NCI-H345 treated with DMSO at 0.1 percent for 48 hours (cell line): ENCODE data around the gene NCOA3.

ENCODE experiments used
- DNase-seq: peaks from one replicate; lab custom pipeline; 2025; ENCODE audit not compliant: unreplicated experiment; lab: John Stamatoyannopoulos, UW

NCOA3 gene

DNA sequence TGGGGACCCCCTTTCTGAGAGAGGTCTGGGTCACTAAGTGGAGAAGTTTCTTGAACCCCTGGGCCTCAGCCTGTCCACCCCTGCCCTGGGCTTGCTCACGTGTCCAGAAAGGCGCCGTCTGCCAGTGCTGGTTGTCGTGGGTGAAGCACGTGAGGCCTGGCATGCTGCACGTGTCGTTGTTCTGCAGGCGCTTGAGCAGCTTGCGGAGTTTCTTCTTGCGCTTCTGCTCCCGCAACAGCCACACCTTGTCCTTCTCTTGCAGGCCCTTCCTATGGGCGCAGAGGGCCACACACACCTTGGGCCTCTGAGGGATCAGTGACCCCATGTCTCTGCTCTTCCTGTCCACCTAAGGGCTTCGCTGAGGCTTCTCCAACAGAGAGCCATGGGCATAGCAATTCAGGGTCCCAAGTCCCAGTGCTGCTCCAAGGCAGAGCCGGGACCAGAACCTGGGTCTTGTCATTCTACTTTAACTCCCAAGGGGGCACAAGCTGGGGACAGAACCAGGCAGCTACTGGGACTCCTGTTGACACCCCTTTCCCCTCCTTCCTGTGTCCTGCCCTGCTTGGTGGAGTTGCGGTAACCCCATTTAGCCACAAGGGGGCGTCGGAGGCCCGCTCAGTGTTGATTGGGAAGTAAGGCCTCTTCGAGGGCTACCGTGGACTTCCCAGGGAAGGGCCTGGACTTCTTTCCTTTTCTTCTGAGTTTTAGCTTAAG lies 161.8 kb downstream of the NCOA3 start:
- DNase-seq: peak; percentile 41

DNA sequence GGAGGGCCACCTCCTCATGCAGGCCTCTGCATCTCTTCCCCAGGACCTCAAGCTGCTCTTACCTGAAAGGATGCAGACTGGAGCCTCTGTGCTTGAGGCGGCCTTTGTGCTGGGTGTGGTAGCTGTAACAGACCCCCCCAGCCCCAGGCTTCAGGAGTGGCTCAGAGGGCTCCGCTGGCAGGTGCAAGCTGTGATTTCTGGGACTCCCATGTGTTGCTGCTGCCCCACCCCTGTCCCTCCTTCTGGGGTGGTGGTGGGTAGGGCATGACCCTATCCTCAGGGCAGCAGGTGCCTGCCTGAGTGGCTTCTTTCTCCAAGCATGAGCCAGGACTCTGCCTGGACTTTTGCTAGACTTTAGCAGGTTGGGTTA lies 162.4 kb downstream of the NCOA3 start:
- DNase-seq: no peak

DNA sequence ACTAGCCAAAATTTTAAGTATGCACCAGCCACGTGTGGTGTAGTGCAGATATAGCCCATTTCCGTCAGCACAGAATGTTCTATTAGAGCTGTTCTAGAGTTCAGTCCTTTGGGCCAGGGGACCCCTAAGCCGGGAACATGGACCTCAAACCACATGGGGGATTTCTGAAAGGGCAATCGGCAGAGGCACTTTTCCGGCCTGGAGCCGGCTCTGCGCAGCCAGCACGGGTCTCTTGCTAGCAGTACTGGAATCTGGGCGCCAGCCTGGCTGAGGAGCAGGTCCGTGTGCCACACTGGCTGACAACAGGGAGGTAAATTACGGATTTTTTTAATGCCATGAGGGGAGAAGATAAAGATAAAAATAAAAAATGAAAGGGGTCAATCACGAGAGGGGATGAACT lies 163.1 kb downstream of the NCOA3 start:
- no peak for DNase-seq

DNA sequence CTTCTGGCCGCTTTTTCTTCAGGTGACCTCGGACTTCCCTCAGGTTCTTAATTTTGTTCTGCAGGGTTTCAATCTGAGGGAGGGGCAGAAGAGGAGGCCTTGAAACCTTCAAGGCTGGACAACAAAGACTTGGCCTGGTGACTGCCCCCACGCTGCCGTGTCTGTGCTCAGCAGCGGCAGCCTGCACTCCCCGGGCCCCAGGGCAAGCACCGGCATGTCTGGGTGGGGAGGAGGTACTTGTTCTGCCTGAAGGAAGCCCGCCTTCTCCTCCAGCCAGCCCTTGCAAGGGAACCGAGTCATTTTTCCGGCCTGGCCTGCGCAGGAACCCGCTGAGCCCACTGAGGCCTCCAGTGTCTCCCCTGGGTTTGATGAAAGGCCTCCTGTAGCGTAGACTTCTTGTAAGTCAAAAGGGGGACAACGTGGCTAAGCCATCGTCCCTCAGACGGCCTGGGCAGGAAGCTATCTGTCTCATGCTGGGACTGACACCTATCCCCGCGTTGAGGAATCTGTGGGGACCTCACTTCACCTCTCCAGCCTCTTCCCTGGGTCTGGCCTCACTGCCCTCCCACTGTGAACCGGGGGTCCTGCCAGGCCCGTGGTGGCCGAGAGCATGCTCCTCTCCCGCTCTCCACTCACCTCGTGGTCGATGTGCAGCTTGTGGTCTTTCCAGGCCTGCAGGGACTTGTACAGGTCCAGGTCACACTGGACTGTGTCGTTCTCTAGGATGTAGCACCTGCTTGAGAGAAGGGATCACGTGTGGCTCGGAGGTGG lies 163.7 kb downstream of the NCOA3 start:
- DNase-seq: no peak

DNA sequence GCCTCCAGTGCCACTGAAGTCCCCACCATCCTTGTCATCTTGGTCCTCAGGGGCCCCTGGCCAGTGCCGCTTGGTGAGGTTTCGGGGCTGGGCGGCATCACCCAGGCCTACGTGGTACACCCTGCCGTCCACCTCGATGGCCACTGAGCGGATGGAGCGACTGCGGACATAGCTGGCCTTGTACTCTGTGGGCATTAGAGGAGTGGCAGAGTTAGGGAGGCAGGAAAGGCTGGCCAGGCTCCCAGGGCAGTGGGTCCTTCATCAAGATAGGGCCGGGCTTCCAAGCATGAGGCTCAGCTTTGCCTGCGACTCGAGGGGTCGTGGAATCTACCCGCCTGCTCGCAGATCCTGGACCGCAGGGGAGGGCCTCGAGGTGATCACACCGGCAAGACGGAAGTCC lies 164.6 kb downstream of the NCOA3 start:
- DNase-seq: no peak

DNA sequence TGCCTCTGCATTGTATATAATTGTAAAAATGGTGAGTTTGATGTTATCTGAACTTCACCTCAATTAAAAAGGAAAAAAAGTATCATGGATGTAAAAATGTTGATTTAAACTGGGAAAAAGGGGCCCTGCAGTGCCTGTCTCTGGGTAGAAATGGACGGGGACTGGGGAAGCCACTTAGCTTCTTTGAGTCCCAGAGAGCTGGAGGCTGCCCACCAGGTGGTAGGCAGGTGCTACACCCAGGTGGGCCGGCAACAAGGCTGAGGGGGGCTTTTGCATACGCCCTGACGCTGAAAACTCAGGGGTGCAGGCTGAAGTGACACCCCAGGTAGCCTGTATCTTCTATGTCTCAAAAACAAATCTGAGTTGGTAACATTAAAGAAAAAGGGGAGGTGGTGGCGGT lies 165.4 kb downstream of the NCOA3 start:
- no peak for DNase-seq

DNA sequence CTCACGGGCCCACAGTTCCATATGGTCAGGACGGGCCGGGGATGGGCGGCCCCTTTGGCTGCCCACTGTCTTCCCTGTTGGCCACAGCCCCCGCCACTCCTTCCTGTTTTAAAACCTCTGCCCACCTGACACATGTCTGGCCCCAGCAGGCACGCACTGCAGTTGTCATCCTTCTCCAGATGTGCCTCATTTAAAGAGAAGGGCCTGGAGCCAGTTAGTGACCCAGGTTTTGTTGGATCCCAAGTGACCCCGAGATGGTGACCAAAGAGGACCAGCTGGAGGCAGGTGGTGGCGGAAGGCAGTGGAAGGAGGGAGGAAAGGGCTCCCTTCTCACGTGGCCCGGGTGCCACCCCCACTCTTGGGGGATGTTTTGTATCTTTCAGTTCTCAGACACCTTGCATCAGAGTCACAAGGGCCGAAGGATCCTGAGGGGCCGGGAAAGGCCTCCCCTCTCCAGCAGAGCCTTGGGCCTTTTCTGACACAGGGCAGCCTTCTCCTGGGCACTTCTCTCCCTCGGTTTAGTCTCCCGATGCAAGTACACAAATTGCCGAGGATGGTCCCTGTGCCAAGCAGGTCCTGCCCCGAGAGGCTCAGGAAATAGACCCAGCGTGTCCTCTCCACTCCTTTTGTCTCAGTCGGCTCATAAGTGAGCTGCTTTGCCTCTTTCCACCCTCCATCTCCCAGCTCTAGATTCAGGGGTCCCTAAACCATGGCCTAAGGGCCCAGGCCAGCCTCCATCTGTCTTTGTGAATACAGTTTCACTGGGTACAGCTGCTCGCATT lies 166.0 kb downstream of the NCOA3 start:
- DNase-seq: no peak

DNA sequence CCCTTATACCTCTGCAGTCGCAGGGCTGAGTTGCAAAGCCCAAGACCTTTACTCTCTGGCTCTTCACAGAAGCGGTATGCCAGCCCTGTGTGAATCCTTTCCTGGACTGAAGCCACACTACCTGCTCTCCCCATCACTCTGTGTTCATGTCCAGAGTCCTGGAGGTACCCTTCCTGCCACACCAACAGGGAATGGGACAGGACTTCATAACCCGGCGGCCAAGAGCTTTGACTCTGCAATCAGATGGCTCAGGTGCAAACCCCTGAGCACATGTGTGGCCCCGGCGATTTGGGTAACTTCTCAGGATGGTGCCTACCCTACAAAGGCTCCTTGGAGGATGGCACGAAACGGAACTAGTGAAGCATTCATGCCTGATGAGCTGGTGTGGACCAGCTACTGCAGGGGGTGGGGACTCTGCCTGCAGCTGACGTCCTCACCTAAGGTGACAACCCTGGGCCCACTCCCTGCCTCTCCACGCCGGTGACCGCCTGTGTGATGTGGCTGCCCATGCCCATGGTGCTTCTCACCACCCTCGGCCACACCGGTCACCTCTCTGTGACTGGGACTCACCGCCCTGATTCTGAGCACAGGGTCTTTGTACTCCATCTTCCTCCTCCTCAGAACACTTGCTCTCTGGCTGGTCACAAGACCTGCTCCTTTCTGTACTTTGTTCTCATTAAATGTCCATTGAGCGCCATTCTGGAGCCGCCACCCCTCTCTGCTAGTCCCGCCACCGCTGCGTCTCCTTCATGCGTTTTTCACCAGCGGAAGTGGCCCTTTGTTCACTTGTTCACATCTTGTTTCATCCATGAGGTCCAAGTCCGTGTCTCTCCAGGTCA lies 166.8 kb downstream of the NCOA3 start:
- DNase-seq: no peak

DNA sequence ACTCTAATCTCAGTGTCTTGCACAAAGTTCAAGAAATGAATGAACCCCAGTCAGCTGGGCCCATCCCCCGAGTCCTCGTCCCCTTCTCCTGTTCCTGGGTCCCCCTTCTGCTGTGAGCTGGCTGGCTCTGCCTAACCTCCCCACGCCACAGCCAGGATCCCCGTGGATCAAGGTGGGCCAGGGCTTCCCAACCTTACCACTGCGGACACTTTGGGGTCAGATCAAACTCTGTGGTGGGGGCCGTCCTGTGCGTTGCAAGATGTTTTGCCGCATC lies 167.4 kb downstream of the NCOA3 start:
- DNase-seq: no peak

DNA sequence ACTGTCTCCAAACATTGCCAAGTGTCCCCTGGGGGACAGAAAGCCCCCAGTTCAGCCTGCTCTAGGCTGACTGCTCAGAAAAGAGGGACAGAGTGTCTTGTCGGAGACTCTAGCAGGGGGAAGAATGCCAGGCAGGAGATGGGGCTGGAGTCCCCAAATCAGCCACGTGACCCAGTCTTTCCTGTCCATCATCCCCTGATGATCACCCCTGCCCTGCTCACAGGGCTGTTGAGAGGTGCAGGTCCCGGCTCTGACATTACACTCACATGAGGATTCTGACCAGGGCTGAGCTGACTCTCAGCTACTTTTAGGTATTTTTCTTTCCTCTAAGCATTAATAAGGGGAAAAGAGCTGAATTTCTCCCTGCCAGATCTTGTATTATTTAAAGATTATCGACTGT lies 167.8 kb downstream of the NCOA3 start:
- DNase-seq: no peak

DNA sequence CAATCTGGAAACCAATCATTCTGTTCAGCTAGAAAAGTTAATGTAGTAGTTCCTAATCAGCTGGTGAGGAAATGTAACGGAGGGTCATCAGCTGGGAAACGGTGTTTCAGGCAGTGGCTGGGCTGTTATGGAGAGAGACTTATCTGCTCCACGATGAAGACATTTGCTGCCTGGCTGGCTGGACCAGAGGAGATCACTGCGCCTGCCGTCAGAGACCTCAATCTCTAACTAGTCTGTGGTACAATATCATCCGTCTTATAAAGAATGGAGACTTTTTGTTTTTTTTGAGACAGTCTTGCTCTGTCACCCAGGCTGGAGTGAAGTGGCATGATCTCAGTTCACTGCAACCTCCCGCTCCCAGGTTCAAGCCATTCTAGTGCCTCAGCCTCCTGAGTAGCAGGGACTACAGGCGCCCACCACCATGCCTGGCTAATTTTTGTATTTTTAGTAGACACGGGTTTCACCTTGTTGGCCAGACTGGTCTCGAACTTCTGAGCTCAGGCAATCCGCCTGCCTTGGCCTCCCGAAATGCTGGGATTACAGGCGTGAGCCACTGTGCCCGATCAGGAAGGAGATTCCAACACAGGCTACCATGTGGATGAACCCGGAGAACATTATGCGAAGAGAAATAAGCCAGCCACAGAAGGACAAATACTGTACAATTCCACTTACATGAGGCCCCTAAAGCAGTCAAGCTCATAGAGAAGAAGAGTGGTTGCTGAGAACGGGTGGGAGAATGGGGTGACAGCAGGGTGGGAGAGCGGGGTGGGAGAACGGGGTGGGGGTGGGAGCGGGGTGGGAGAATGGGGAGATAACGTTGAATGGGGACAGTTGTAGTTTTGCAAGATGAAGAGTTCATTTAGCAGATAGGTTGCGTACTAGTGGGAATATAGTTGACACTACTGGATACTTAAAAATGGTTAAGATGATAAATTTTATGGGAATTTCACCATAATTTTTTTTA lies 168.5 kb downstream of the NCOA3 start:
- DNase-seq: no peak

DNA sequence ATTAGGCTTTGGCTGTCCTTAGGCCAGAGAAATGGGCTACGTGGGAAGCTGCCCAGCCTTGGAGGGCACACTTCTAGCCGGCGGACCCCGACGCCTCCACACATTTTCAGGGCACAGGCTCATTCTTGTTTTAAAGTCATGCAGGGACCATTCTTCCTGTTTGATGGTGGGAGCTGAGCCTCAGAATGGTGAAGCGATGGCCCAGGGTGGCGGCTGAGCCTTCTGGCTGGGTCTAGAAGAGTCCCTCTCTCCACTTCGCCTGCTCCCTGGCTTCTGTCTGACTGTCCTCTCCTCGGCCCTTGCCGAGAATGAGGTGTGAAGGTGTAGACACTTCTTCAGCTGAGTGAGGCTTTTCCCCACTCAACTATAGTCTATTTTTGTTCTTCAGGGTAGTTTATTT lies 169.2 kb downstream of the NCOA3 start:
- DNase-seq: no peak

DNA sequence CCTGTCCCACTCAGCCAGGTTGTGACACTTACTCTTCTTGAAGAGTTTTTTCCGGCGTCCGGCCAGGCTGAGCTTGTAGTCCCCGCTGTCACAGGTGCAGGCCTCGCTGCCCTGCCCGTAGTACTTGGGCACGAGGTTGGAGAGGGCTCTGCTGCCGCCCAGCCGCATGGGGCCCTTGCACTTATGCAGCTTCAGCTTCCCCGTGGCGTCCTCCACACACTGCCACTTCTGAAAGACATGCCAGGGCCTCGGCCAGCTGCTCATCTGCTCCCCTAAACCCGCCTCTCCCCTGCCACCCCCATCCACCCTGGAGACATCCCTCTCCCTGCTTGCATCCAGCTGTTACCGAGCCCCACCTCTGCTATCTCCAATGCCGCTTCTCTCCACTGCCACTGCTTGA lies 170.5 kb downstream of the NCOA3 start:
- no peak for DNase-seq

DNA sequence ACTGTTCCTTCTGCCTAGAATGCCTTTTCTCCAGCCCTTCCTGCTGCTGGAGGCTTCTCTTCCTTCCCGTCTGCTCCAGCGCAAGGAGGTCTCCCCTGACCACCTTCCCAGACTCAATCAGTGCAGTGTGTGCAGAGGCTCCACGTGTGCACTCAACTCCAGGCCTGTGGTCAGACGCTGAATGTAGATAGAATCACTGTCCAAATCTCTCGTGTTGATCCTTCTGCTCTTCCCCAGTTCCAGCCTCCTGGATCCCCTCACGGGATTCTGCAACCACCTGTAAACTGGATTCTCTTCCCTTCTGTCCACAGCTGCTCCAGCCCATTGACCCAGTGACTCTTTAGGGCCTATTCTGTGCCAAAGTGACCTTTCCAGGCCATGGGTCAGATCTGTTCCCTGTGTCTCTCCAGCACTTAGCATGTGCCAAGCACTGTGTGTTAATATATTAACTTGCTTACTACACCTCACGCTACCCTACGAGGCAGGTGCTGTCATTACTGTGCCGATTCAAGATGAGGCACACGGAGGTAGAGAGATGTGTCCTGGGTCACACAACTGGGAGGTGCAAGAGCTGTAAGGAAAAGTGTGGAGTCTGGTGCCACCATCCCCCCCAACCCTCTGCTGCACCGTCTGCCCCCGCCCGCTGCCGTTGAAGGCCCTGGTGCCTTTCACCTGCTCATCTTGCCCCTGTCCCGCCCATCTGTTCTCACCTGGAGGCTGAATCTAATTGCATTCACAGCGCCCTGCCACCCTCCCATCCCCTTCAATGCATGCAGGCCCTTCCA lies 171.4 kb downstream of the NCOA3 start:
- DNase-seq: no peak

DNA sequence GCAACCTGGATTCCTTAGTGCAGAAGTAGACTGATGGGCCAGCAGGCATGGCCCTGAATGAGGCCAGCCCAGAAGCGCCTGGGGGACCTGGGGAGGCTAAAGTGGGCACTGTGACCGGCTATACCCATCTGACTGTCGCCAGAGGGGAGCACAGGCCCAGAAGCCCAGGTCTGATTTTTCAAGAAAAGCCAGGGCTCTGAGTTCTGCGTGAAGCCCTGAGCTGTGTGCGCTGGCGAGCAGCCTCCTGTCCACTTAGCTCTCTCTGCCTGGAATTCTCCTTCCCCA lies 171.9 kb downstream of the NCOA3 start:
- no peak for DNase-seq

DNA sequence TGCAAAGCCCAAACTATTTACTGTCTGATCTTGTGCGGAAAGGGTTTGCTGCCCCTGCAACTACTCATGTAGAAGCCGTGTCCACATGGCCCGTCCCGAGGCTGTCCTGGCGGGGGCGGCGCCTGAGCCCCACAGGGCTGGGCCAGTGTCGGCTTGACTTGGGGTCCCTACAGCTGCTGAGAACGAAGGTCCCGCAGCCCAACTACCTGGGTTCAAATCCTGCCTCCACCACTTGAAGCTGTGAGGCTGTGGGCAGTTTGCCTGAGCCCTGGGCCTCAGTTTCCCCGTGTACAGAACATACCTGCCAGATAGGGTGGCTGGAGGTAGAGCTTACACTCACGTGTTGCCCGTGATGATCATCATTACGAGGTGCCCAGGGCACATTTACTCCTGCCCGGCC lies 172.5 kb downstream of the NCOA3 start:
- no peak for DNase-seq

DNA sequence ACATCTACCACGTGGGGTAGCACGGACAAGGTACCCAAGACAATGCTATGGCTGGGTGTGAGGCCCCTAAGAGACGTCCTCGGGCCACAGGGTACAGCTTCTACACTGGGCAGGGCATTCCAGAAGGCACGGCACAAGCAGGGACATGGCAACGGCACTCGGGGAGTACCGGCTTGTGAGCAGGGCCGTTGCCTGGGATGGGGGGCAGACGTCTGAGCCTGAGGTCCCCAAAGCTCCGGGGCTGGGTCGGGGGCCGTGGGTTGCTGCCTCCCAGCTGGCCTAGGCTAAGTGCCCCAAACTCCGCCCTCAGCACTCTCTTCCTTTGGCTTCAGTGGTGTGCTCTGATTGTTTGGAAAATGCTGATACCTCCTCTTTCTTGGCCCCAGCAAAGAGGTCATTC lies 173.0 kb downstream of the NCOA3 start:
- no peak for DNase-seq

DNA sequence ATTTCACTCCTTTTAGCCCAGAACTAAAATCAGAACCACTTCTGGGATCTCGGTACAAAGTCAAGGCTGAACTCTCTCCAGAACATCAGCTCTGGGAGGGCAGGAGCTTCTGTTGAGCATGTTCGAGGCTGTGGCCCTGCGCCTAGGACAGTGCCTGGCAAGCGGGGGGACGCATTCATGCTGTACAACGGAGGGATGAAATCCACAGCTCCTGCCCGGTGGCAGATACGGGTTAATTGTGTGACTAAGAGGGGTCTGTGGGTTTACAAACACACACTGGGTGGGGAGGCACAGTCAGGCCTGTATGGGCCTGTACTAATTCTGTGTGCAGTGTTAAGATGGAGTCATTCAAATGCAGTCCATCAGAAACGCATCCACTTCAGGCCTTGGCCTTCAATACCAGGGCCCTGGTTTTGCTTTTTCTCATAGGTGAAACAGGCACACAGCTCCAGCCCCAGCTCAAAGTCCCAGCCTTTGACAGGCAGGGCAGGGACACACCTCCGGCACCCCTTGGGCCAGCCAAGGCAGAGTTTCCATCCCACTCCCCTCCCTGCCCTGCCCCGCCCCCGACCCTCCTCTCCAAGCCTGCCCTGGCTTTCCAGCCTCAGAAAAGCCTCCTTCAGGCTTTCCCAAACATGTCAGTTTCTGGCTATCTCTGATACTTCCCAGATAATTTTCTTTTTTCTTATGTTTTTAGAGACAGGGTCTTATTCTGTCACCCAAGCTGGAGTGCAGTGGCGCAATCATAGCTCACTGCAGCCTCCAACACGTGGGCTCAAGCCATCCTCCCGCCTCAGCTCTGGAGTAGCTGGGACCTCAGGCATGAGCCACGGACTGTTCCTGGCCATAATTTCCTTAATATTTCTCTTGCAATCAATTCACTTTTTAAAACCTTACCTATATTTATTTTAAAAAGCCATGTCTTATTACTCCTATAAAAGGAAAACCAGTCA lies 173.8 kb downstream of the NCOA3 start:
- DNase-seq: no peak
